HG02642 (cell line): ENCODE data around the gene MRPS35.

Experiments used
- ATAC-seq: cut with Tn5 transposase; IDR thresholded peaks from one replicate; pipeline ENCODE4 v1.9.1; 2021; ENCODE audit warnings: mild to moderate bottlenecking; ENCODE audit not compliant: unreplicated experiment, poor library complexity

Gene MRPS35

DNA sequence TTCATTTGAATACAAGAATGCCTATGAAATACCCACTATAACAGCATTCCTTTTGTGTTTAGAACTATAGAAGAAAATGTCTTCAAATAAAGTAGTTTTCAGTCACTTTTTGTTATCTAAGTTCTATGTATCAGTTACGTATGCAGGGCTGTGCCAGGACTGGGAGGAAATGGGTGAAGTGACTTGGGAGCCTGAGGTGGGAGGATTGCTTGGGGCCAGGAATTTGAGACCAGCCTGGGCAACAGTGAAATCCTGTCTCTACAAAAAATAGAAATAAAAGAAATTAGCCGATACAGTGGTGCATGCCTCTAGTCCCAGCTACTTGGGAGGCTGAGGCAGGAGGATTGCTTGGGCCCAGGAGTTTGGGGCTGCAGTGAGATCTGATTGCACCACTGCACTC is 92.3 kb downstream of the MRPS35 start:
- ATAC-seq = no peak

DNA sequence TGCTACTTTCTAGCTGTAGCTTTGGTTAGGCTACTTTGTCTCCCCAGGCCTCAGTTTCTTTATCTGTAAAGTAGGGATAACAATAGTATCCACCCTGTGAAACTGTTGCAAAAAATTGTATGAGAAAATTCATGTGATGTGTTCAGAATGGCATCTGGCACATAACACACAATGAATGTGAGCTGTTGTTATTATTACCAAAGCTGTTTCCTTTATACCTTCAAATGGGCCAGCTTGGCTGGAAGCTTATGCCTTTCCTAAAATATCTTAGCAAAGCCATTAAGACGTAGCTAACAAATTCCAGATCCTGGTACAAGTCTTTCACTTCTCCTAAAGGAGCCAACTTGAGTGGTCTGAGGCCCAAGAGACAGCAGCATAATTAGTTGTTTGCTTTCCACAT is 94.6 kb downstream of the MRPS35 start:
- no peak for ATAC-seq
